CD4-positive, alpha-beta T cell treated with Interleukin-12 subunit alpha and Interleukin-12 subunit beta, for 1 hour (primary cell): ENCODE measurements around the gene MAP3K4.

ENCODE experiments used
- DNase-seq: peaks from one replicate; pipeline ENCODE4 v3.0.0-alpha.2; 2020

MAP3K4 gene

GRCh38 chr6:161152527-161152862 is 160.9 kb downstream of the MAP3K4 start:
- no peak for DNase-seq

GRCh38 chr6:161152907-161153662 is 161.5 kb downstream of the MAP3K4 start:
- no peak for DNase-seq

- no peak for DNase-seq
These were observed 162.2 kb downstream of the MAP3K4 start for GRCh38 chr6:161153725-161154124.

- DNase-seq: no peak
These were observed 163.3 kb downstream of the MAP3K4 start for GRCh38 chr6:161154796-161155335.

GRCh38 chr6:161161121-161161520 is 169.6 kb downstream of the MAP3K4 start:
- no peak for DNase-seq

GRCh38 chr6:161161889-161162624 is 170.5 kb downstream of the MAP3K4 start:
- no peak for DNase-seq

- no peak for DNase-seq
These were observed 171.2 kb downstream of the MAP3K4 start for GRCh38 chr6:161162722-161163121.

- no peak for DNase-seq
These were observed 172.1 kb downstream of the MAP3K4 start for GRCh38 chr6:161163466-161164181.

- no peak for DNase-seq
These were observed 172.6 kb downstream of the MAP3K4 start for GRCh38 chr6:161164182-161164625.

- no peak for DNase-seq
These were observed 174.6 kb downstream of the MAP3K4 start for GRCh38 chr6:161166176-161166575.

- no peak for DNase-seq
These were observed 175.1 kb downstream of the MAP3K4 start for GRCh38 chr6:161166677-161167076.
